OCI-LY3 (cell line): ENCODE measurements around the gene BRI3.

Source experiments
- CTCF ChIP-seq: fragments of 200-600, 300-600 bp; sonication (generic); IDR thresholded peaks from 2 replicates; pipeline ENCODE4 v1.5.1; 2014; ENCODE audit warnings: antibody characterized with exemption, low read length, low read depth
- EZH2phosphoT487 ChIP-seq: fragments of 200-600 bp; shearing (Covaris generic); IDR thresholded peaks from 2 replicates; pipeline ENCODE4 v1.6.1; 2018; ENCODE audit warnings: antibody characterized with exemption, mixed run types, low read depth

DNA sequence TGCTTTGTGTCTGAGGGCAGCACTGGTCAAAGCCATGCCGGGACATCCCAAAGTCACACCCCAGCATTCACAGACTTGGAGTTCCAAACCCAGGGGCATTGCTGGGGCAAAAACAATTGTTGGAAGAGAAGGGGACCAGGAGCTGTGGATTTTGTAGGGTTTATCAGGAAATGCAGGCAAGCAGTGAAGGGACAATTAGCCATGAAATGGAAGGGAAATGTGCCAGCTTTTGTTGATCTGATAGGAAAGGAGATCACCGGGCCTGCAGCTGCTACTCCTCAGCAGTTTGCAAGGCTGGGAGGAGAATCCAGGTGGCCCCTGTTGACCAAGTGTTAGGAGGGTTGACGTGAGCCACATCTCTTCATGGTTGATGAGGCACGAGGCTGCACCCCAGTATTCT, 2.5 kb upstream of the BRI3 start:
- no peak for TF ChIP-seq CTCF
- TF ChIP-seq EZH2phosphoT487, result no peak
